HepG2 (cell line): ENCODE results near the gene SEC24B. TPM values are rescaled to one million over a fixed set of nuclear protein-coding genes. Genes with fewer than 3 reads are reported as not detected.
A peak's percentile ranks its signal among the peaks of the same experiment; 100 is the strongest.

Experiments used
- ATAC-seq: fragments of 200-7000 bp; cut with Tn5 transposase; 3 replicates; pipeline ENCODE4 v1.9.1; 2020; ENCODE audit warnings: mild to moderate bottlenecking, moderate library complexity
- BruUV-seq: library from RNA; stranded (reverse); fragments of 400-500 nt; replicated peaks from 2 replicates; lab custom pipeline; 2021; lab: Mats Ljungman, UMichigan
- CTCF ChIA-PET: fragments of 300-600 bp; formaldehyde crosslinking; extraction: SDS; loops from one replicate; lab custom pipeline; 2021; ENCODE audit warnings: low total read pairs, inconsistent platforms, low intra/inter-chr PET ratio; lab: Yijun Ruan, JAX
- POLR2A ChIA-PET: fragments of 350-600 bp; sonication (Branson Sonifier 250); formaldehyde crosslinking; loops from one replicate; lab custom pipeline; 2020; ENCODE audit warnings: antibody characterized with exemption, inconsistent platforms; lab: Yijun Ruan, JAX
- DNase-seq: peaks from one replicate; pipeline ENCODE4 v3.0.0-alpha.2; 2015; ENCODE audit warnings: low spot score
- FAIRE-seq: peaks from 3 replicates; lab custom pipeline; 2011; peaks lifted over from hg19 to GRCh38; lab: Jason Lieb, UNC
- H2AFZ ChIP-seq: one replicate; pipeline ENCODE4 v1.6.1; 2011; ENCODE audit warnings: low read length, inconsistent platforms
- H3K27ac ChIP-seq: fragments of 300-600 bp; 3 replicates; pipeline ENCODE4 v1.8.0; 2011; ENCODE audit warnings: mixed run types, mild to moderate bottlenecking, mixed read lengths, low read length, inconsistent platforms; ENCODE audit not compliant: insufficient read depth; ENCODE audit errors: extremely low read length
- H3K27me3 ChIP-seq, 2 experiments: fragments of 200-600 bp in 1 of 2; 2 replicates in 1 of 2; 3 replicates in 1 of 2; pipeline versions ENCODE4 v1.6.0 to v1.8.0; 2011; ENCODE audit warnings: low read length in 2 of 2, mild to moderate bottlenecking in 2 of 2, moderate library complexity in 2 of 2, inconsistent platforms in 1 of 2; ENCODE audit not compliant: insufficient read depth in 2 of 2, control insufficient read depth in 1 of 2
- H3K36me3 ChIP-seq, 2 experiments: fragments of 200-600 bp in 1 of 2; replicated peaks in 1 of 2; 2 replicates in 1 of 2; 3 replicates in 1 of 2; pipeline versions ENCODE4 v1.5.1 to v1.8.0; 2011; ENCODE audit warnings: low read length in 2 of 2, inconsistent platforms in 1 of 2; ENCODE audit not compliant: insufficient read depth in 2 of 2, control insufficient read depth in 1 of 2
- H3K4me1 ChIP-seq: 2 replicates; pipeline ENCODE4 v1.5.1; 2012; ENCODE audit warnings: low read length, inconsistent platforms; ENCODE audit not compliant: insufficient read depth
- H3K4me2 ChIP-seq: 2 replicates; pipeline ENCODE4 v1.6.0; 2011; ENCODE audit warnings: low read depth, low read length, inconsistent platforms
- H3K4me3 ChIP-seq, 3 experiments: fragments of 200-600 bp in 1 of 3; sonication (generic), shearing (Covaris generic) in 1 of 3; replicated peaks in 1 of 3; 2 replicates each; pipeline ENCODE4 v1.5.1; 2011 to 2016; ENCODE audit warnings: low read length in 3 of 3, inconsistent platforms in 2 of 3, low read depth in 2 of 3, mild to moderate bottlenecking in 2 of 3, control low read depth in 1 of 3, mixed read lengths in 1 of 3; ENCODE audit not compliant: insufficient read depth in 1 of 3
- H3K79me2 ChIP-seq: one replicate; pipeline ENCODE4 v1.6.1; 2011; ENCODE audit warnings: low read length, inconsistent platforms; ENCODE audit not compliant: insufficient read depth
- H3K9ac ChIP-seq: 2 replicates; pipeline ENCODE4 v1.6.0; 2011; ENCODE audit warnings: mild to moderate bottlenecking, low read depth, low read length, inconsistent platforms; ENCODE audit not compliant: insufficient read depth
- H3K9me3 ChIP-seq: 2 replicates; pipeline ENCODE4 v1.5.1; 2012; ENCODE audit warnings: mild to moderate bottlenecking, low read length
- H4K20me1 ChIP-seq: 2 replicates; pipeline ENCODE4 v1.6.0; 2011; ENCODE audit warnings: inconsistent platforms, mild to moderate bottlenecking, low read length, moderate library complexity; ENCODE audit not compliant: insufficient read depth
- CEBPB ChIP-seq: IDR thresholded peaks from 2 replicates; pipeline ENCODE4 v1.6.1; 2011; ENCODE audit warnings: low read depth, low read length, improper control_type of control experiment, borderline replicate concordance
- CREBL2 ChIP-seq: sonication (generic); formaldehyde crosslinking; IDR thresholded peaks from 2 replicates; pipeline ENCODE4 v1.8.1; 2023; ENCODE audit warnings: missing genetic modification reagents, mild to moderate bottlenecking, borderline replicate concordance
- ELF1 ChIP-seq: sonication (generic); formaldehyde crosslinking; IDR thresholded peaks from 2 replicates; pipeline ENCODE4 v1.4.0; 2020; ENCODE audit warnings: missing genetic modification reagents
- MTA1 ChIP-seq: sonication (generic); formaldehyde crosslinking; IDR thresholded peaks from 2 replicates; pipeline ENCODE4 v1.4.0; 2020; ENCODE audit warnings: missing genetic modification reagents, mild to moderate bottlenecking, borderline replicate concordance
- NFYB ChIP-seq: sonication (generic); formaldehyde crosslinking; IDR thresholded peaks from 2 replicates; pipeline ENCODE4 v1.4.0; 2020; ENCODE audit warnings: missing genetic modification reagents
- SMC3 ChIP-seq: IDR thresholded peaks from 2 replicates; pipeline ENCODE4 v1.6.1; 2011; ENCODE audit warnings: low read length, improper control_type of control experiment
- ZNF44 ChIP-seq: sonication (generic); formaldehyde crosslinking; IDR thresholded peaks from 2 replicates; pipeline ENCODE4 v1.5.1; 2020; ENCODE audit warnings: mild to moderate bottlenecking, missing genetic modification reagents
- ZNF512 ChIP-seq: sonication (generic); formaldehyde crosslinking; IDR thresholded peaks from 2 replicates; pipeline ENCODE4 v1.4.0; 2020; ENCODE audit warnings: mild to moderate bottlenecking, missing genetic modification reagents
- ZNF704 ChIP-seq: sonication (generic); formaldehyde crosslinking; IDR thresholded peaks from 2 replicates; pipeline ENCODE4 v1.8.1; 2023; ENCODE audit warnings: mild to moderate bottlenecking, inconsistent platforms, moderate library complexity, missing genetic modification reagents, borderline replicate concordance
- ZNF883 ChIP-seq: sonication (generic); formaldehyde crosslinking; IDR thresholded peaks from 2 replicates; pipeline ENCODE4 v1.5.1; 2020; ENCODE audit warnings: mild to moderate bottlenecking, missing genetic modification reagents; ENCODE audit errors: not compliant biosample characterization
- ZXDC ChIP-seq: sonication (generic); formaldehyde crosslinking; IDR thresholded peaks from 2 replicates; pipeline ENCODE4 v1.5.0; 2020; ENCODE audit warnings: mild to moderate bottlenecking, missing genetic modification reagents
- WGBS: methylation state at CpG from one replicate; pipeline ENCODE4 v1.1.6; 2017; ENCODE audit warnings: low lambda C conversion rate; 5-methylcytosine and 5-hydroxymethylcytosine counted together
- in situ Hi-C: cut with HindIII; loops from 2 replicates; pipeline ENCODE4 v1.10.0; 2017; ENCODE audit warnings: low pct_unique_long_range_greater_than_20kb; ENCODE audit not compliant: extremely low pct_ligation_motif_present
- intact Hi-C: fragments of 100-400 bp; cut with micrococcal nuclease; formaldehyde crosslinking; loops from one replicate; pipeline ENCODE4 v1.10.0; 2022; ENCODE audit not compliant: unreplicated experiment
- polyA plus RNA-seq, 8 experiments: library from polyadenylated mRNA; depleted of rRNA in 3 of 8; stranded (reverse) in 7 of 8; unstranded in 1 of 8; fragments of >200 nt; fragmentation: Illumina TruSeq in 4 of 8; extraction: Trizol in 4 of 8; gene quantifications; 2 replicates each; pipeline versions ENCODE4 v1.2.1 to v1.2.3, GENCODE V29; 2011 to 2016; ENCODE audit warnings: low read depth in 4 of 8, missing spikeins in 1 of 8, mixed read lengths in 1 of 8; ENCODE audit not compliant: insufficient read depth in 1 of 8
- total RNA-seq, 5 experiments: library from RNA; depleted of rRNA; stranded (reverse); fragments of >200 nt; fragmentation: Illumina TruSeq; extraction: Trizol; gene quantifications; 2 replicates each; pipeline ENCODE4 v1.2.3, GENCODE V29; 2016; ENCODE audit warnings: low read depth in 1 of 5

The SEC24B gene
- total and polyA plus RNA-seq, 2 of the 13 experiments (the other 11 are each of a cell fraction or from before 2014, with no cell fraction given): 14.6 to 39.0 TPM

GRCh38 chr4:109418588-109418987 lies 15.0 kb upstream of the SEC24B start:
- intact Hi-C loops (no loop called here), in situ Hi-C loops (loop anchor here (10.0 to 25.0 kb wide), 2 partner anchors 731 to 1096 kb away; no protein-coding TSS in a partner anchor)
- CTCF ChIA-PET: no interaction called here

GRCh38 chr4:109419679-109420078 lies 13.9 kb upstream of the SEC24B start:
- Histone ChIP-seq H3K27me3 (no peaks in the 10 kb centered on the region), H3K4me3 (no peak overlapping the region), H4K20me1 (no peaks in the 10 kb centered on the region), H2AFZ (no peak overlapping the region), H3K9ac (no peak overlapping the region), H3K79me2 (no peaks in the 10 kb centered on the region), H3K27ac (no peak overlapping the region), H3K4me1 (no peaks in the 10 kb centered on the region), H3K4me2 (no peak overlapping the region), H3K9me3 (no peaks in the 10 kb centered on the region), H3K36me3 (no peaks in the 10 kb centered on the region)
- ATAC-seq (no peak), FAIRE-seq (no peak), DNase-seq (no peak)
- WGBS: 33% methylated on average over 2 of the region's 2 CpGs
- in situ Hi-C loops (loop anchor here (10.0 to 25.0 kb wide), 4 partner anchors 235 to 1095 kb away; no protein-coding TSS in a partner anchor), intact Hi-C loops (loop anchor here (5.0 kb wide), 1 partner anchor 153 kb away; no protein-coding TSS in a partner anchor)
- CTCF ChIA-PET: no interaction called here
- BruUV-seq: no TSS peak
- POLR2A ChIA-PET: no interaction called here
- TF ChIP-seq ZNF704 (CRISPR knock-in tag) (no peak), CEBPB (peak; percentile 8; the same call in 1 of the 2 replicates), NFYB (CRISPR knock-in tag) (no peak), MTA1 (no peak), ZXDC (no peak)

More at GRCh38 chr4:109418588-109418987, 15.0 kb upstream of the SEC24B start:
- FAIRE-seq (no peak), DNase-seq (no peak), ATAC-seq (no peak)
- no peak overlapping the region for H3K4me2 ChIP-seq
- no peaks in the 10 kb centered on the region for H4K20me1 ChIP-seq
- H3K36me3 ChIP-seq: no peaks in the 10 kb centered on the region
- no peaks in the 10 kb centered on the region for H3K79me2 ChIP-seq
- WGBS: 66% methylated on average over 1 of the region's 1 CpG
- TF ChIP-seq ZNF883 (no peak), ZNF44 (CRISPR knock-in tag) (no peak), SMC3 (no peak), CREBL2 (CRISPR knock-in tag) (no peak), ZNF512 (CRISPR knock-in tag) (no peak), ELF1 (CRISPR knock-in tag) (no peak)
- no peak overlapping the region for H3K4me3 ChIP-seq
- H3K4me1 ChIP-seq: no peaks in the 10 kb centered on the region
- H2AFZ ChIP-seq: no peak overlapping the region
- no TSS peak for BruUV-seq
- H3K27ac ChIP-seq: no peak overlapping the region
- POLR2A ChIA-PET: no interaction called here
- no peaks in the 10 kb centered on the region for H3K27me3 ChIP-seq
- no peak overlapping the region for H3K9ac ChIP-seq
- no peaks in the 10 kb centered on the region for H3K9me3 ChIP-seq
